Stomach (tissue), 4 donors: ENCODE measurements around the gene DPYSL3.

Experiments
- CTCF ChIP-seq, 7 experiments: fragments of 450-650 bp in 4 of 7; fragments of 200-600 bp in 3 of 7; sonication (generic) in 3 of 7; IDR thresholded peaks; one replicate each; pipeline ENCODE4 v1.5.1; 2016 to 2019; ENCODE audit warnings: antibody characterized with exemption in 7 of 7, control low read depth in 2 of 7, mild to moderate bottlenecking in 1 of 7
- POLR2A ChIP-seq, 4 donors: fragments of 450-650 bp; IDR thresholded peaks; one replicate each; pipeline ENCODE4 v1.6.1; 2016; ENCODE audit warnings: antibody characterized with exemption in 4 of 4, control low read depth in 2 of 4, mild to moderate bottlenecking in 1 of 4, moderate library complexity in 1 of 4

GRCh38 chr5:147547730-147548129 is 37.9 kb upstream of the DPYSL3 start:
- TF ChIP-seq CTCF (IDR thresholded peaks at IDR 0.05), result no peak
- TF ChIP-seq POLR2A (IDR thresholded peaks at IDR 0.05), result no peak
